Progenitor cell of endocrine pancreas (in vitro differentiated cells): ENCODE data around the gene LPCAT2. TPM values are rescaled to one million over a fixed set of nuclear protein-coding genes. Genes with fewer than 3 reads are reported as not detected.

Experiments used
- DNase-seq: peaks from one replicate; pipeline ENCODE4 v3.0.0; 2021; ENCODE audit warnings: low spot score; ENCODE audit not compliant: unreplicated experiment
- H3K27ac Mint-ChIP-seq: 2 replicates; pipeline ENCODE4 v1.8.0; 2021; ENCODE audit warnings: mild to moderate bottlenecking, moderate library complexity, mixed read lengths
- H3K27me3 Mint-ChIP-seq: 2 replicates; pipeline ENCODE4 v1.8.0; 2021; ENCODE audit warnings: mixed read lengths
- H3K36me3 Mint-ChIP-seq: 2 replicates; pipeline ENCODE4 v1.8.0; 2022; ENCODE audit warnings: mixed read lengths; ENCODE audit not compliant: insufficient read depth
- H3K4me1 Mint-ChIP-seq: 2 replicates; pipeline ENCODE4 v1.8.0; 2021; ENCODE audit warnings: low read depth, mixed read lengths
- H3K4me3 Mint-ChIP-seq: 2 replicates; pipeline ENCODE4 v1.8.0; 2021; ENCODE audit warnings: low read depth, mild to moderate bottlenecking, moderate library complexity, mixed read lengths
- H3K9me3 Mint-ChIP-seq: 2 replicates; pipeline ENCODE4 v1.8.0; 2021; ENCODE audit warnings: low read depth, mixed read lengths
- CTCF ChIP-seq: fragments of 200-600 bp; sonication (generic); IDR thresholded peaks from one replicate; pipeline ENCODE4 v1.5.0; 2021; ENCODE audit warnings: antibody characterized with exemption, mild to moderate bottlenecking; ENCODE audit not compliant: unreplicated experiment
- total RNA-seq: library from RNA; stranded (reverse); gene quantifications from 2 replicates; pipeline ENCODE4 v1.2.1, GENCODE V29; 2021

Gene LPCAT2
- total RNA-seq, 1 donor from 2014 or later: 3.2 TPM

- no peaks in the 10 kb centered on the region for H3K36me3 Mint-ChIP-seq
- H3K9me3 Mint-ChIP-seq: peaks cover 7% of the 10 kb centered on the region
- no peak overlapping the region for H3K4me3 Mint-ChIP-seq
- no peak for TF ChIP-seq CTCF
- peaks cover 6% of the 10 kb centered on the region for H3K27me3 Mint-ChIP-seq
- H3K27ac Mint-ChIP-seq: no peak overlapping the region
- no peak for DNase-seq
- H3K4me1 Mint-ChIP-seq: peaks cover 18% of the 10 kb centered on the region
These were observed 125.3 kb downstream of the LPCAT2 start for GRCh38 chr16:55634193-55634592.

Other genes starting within 250 kb of the LPCAT2 start
- gene IRX6, start 184.9 kb upstream of the LPCAT2 start, total RNA-seq: not detected in 2 replicates
- gene MMP2, start 29.9 kb upstream of the LPCAT2 start, total RNA-seq: 5.9 and 8.4 TPM in 2 replicates
- not detected in 2 replicates for gene CAPNS2, start 57.6 kb downstream of the LPCAT2 start, total RNA-seq
- not detected in 2 replicates for gene SLC6A2, start 146.9 kb downstream of the LPCAT2 start, total RNA-seq